Pancreas (tissue), 10 donors: ENCODE measurements around the gene RABGGTB. TPM values are rescaled to one million over a fixed set of nuclear protein-coding genes. Genes with fewer than 3 reads are reported as not detected.
"Not testable (repeated sequence)": the region's sequence is repeated elsewhere in the genome, so short reads cannot be mapped to it uniquely, and the experiment has no call there.

ENCODE experiments used
- ATAC-seq, 4 donors: fragments of 200-7000 bp; cut with Tn5 transposase; one replicate each; pipeline versions ENCODE4 v1.8.0 to v1.9.1; 2020; ENCODE audit warnings: mild to moderate bottlenecking in 4 of 4, moderate library complexity in 4 of 4
- DNase-seq, 6 donors: peaks; one replicate each; pipeline ENCODE4 v3.0.0-alpha.2; 2020
- FAIRE-seq: peaks from 2 replicates; lab custom pipeline; 2012; peaks lifted over from hg19 to GRCh38; lab: Jason Lieb, UNC
- H3K27ac ChIP-seq, 4 donors: fragments of 200-600 bp; sonication (generic); 1 replicate in 3 of 4; 2 replicates in 1 of 4; pipeline versions ENCODE4 v1.5.0 to v1.8.0; 2020
- H3K27me3 ChIP-seq, 4 donors: fragments of 200-600 bp; one replicate each; pipeline ENCODE4 v1.8.0; 2021
- H3K36me3 ChIP-seq, 3 donors: fragments of 200-600 bp; sonication (generic) in 1 of 3; one replicate each; pipeline versions ENCODE4 v1.5.0 to v1.8.0; 2020 to 2021
- H3K4me1 ChIP-seq, 3 donors: fragments of 200-600 bp; one replicate each; pipeline ENCODE4 v1.8.0; 2021
- H3K4me3 ChIP-seq, 4 donors: fragments of 200-600 bp; sonication (generic) in 2 of 4; one replicate each; pipeline versions ENCODE4 v1.5.0 to v1.8.0; 2020 to 2021
- H3K9me3 ChIP-seq, 4 donors: fragments of 200-600 bp; one replicate each; pipeline ENCODE4 v1.8.0; 2021
- CTCF ChIP-seq, 4 donors: fragments of 200-600 bp; sonication (generic) in 3 of 4; IDR thresholded peaks; one replicate each; pipeline versions ENCODE4 v1.5.0 to v1.8.0; 2021; ENCODE audit warnings: antibody characterized with exemption in 4 of 4
- WGBS, 2 donors: extraction: QIAGEN DNeasy Blood & Tissue Kit; methylation state at CpG; one replicate each; pipeline ENCODE4 v1.1.7; 2013; 5-methylcytosine and 5-hydroxymethylcytosine counted together
- intact Hi-C, 3 donors: fragments of 100-400 bp; cut with DNase I; formaldehyde crosslinking; loops; one replicate each; pipeline versions ENCODE4 v1.11.1 to v1.14.2; 2022
- polyA plus RNA-seq, 2 donors: library from polyadenylated mRNA; stranded (reverse); fragments of 200-250 nt; gene quantifications; one replicate each; pipeline ENCODE4 v1.2.3, GENCODE V29; 2013
- total RNA-seq, 6 donors: library from RNA; stranded (reverse); fragmentation: NEBNext Ultra II Directional in 4 of 6; extraction: Animal tissue kit (Norgen Biotek cat#: 25700) in 4 of 6; gene quantifications; one replicate each; pipeline versions ENCODE4 v1.2.1 to v1.2.4, GENCODE V29; 2021 to 2023
- donor health status: healthy with polysubstance abuse.
- donor health status: DM: no; HTN: no; CAD: no; lungs with moderate emphysema.
- donor health status: DM: no; HTN: no; CAD: no.
- donor health status: control.
- donor health status: control.
- donor health status: Bipolar disorder and iron deficiency.
- donor health status: DM: yes; HTN: yes; CAD: no.
- donor health status: DM: no; HTN: no; CAD: no.
- donor health status: DM: no; HTN: no; CAD: no.
- donor health status: DM: yes; HTN: yes; CAD: no.

Gene RABGGTB
- total and polyA plus RNA-seq, 8 donors = 31.5 to 59.2 (median 36.6) TPM

- TF ChIP-seq CTCF (IDR thresholded peaks at IDR 0.05) = no peak
- Histone ChIP-seq H3K27ac (no peak overlapping the region), H3K4me3 (no peak overlapping the region), H3K36me3 (no peaks in the 10 kb centered on the region), H3K4me1 (no peaks in the 10 kb centered on the region), H3K9me3 (no peaks in the 10 kb centered on the region), H3K27me3 (no peaks in the 10 kb centered on the region)
- ATAC-seq (no peak), DNase-seq (no peak), FAIRE-seq (no peak)
- intact Hi-C loops = no loop called here
- WGBS, 2 donors = 48 to 60% methylated on average over 1 of the region's 1 CpG
These were observed 25.3 kb downstream of the RABGGTB start for GRCh38 chr1:75811211-75811981.

- intact Hi-C loops = no loop called here
- FAIRE-seq (no peak), ATAC-seq (no peak), DNase-seq (no peak)
- Histone ChIP-seq H3K9me3 (no peaks in the 10 kb centered on the region), H3K4me1 (no peaks in the 10 kb centered on the region), H3K27ac (no peak overlapping the region), H3K36me3 (no peaks in the 10 kb centered on the region), H3K27me3 (no peaks in the 10 kb centered on the region), H3K4me3 (no peak overlapping the region)
- no peak for TF ChIP-seq CTCF (IDR thresholded peaks at IDR 0.05)
- WGBS, 2 donors = 66 to 67% methylated on average over 3 of the region's 3 CpGs
These were observed 26.0 kb downstream of the RABGGTB start for GRCh38 chr1:75812065-75812464.

- FAIRE-seq, H3K4me3 ChIP-seq, H3K36me3 ChIP-seq, H3K27me3 ChIP-seq, intact Hi-C loops, H3K27ac ChIP-seq, DNase-seq, ATAC-seq, H3K9me3 ChIP-seq, H3K4me1 ChIP-seq: not testable (repeated sequence)
- 50 to 58% methylated on average over 1 of the region's 1 CpG for WGBS, 2 donors
These were observed 37.5 kb downstream of the RABGGTB start for GRCh38 chr1:75823596-75823995.

GRCh38 chr1:75836528-75837100, 50.6 kb downstream of the RABGGTB start:
- Histone ChIP-seq H3K4me1 (no peaks in the 10 kb centered on the region), H3K27me3 (no peaks in the 10 kb centered on the region), H3K36me3 (no peaks in the 10 kb centered on the region), H3K4me3 (no peak overlapping the region), H3K27ac (no peak overlapping the region), H3K9me3 (no peaks in the 10 kb centered on the region)
- TF ChIP-seq CTCF (IDR thresholded peaks at IDR 0.05) = no peak
- no peak for DNase-seq
- ATAC-seq = no peak
- FAIRE-seq = no peak
- WGBS, 2 donors = 33 to 40% methylated on average over 2 of the region's 2 CpGs
- intact Hi-C loops = no loop called here

- no peaks in the 10 kb centered on the region for H3K9me3 ChIP-seq
- ATAC-seq (no peak), FAIRE-seq (no peak), DNase-seq (no peak)
- H3K27ac ChIP-seq = no peak overlapping the region
- intact Hi-C loops = no loop called here
- TF ChIP-seq CTCF (IDR thresholded peaks at IDR 0.05) = no peak
- no peak overlapping the region for H3K4me3 ChIP-seq
- WGBS, 2 donors = 49 to 55% methylated on average over 2 of the region's 2 CpGs
- H3K36me3 ChIP-seq = no peaks in the 10 kb centered on the region
- H3K27me3 ChIP-seq = no peaks in the 10 kb centered on the region
- H3K4me1 ChIP-seq = no peaks in the 10 kb centered on the region
These were observed 52.0 kb downstream of the RABGGTB start for GRCh38 chr1:75838079-75838478.
